GM12878 (cell line): ENCODE measurements around the gene CELSR2.

ENCODE experiments used
- PML ChIP-seq: IDR thresholded peaks from 2 replicates; pipeline ENCODE4 v1.6.1; 2012; ENCODE audit warnings: low read length, inconsistent platforms
- ZNF687 ChIP-seq: fragments of 450-650 bp; IDR thresholded peaks from 2 replicates; pipeline ENCODE4 v1.6.1; 2017; ENCODE audit warnings: mild to moderate bottlenecking, moderate library complexity
- TF ChIP-seq, protein P1 (sequence below), 3 experiments: IDR thresholded peaks in 2 of 3; conservative IDR thresholded peaks in 1 of 3; 2 replicates each; pipeline ENCODE4 v1.5.1; 2011; ENCODE audit warnings: low read depth in 3 of 3, low read length in 3 of 3, mild to moderate bottlenecking in 3 of 3, control low read depth in 2 of 3, moderate library complexity in 2 of 3, inconsistent platforms in 1 of 3, mixed read lengths in 1 of 3; ENCODE audit not compliant: control insufficient read depth in 2 of 3, insufficient read depth in 1 of 3; ENCODE audit errors: extremely low read depth in 1 of 3

DNA sequence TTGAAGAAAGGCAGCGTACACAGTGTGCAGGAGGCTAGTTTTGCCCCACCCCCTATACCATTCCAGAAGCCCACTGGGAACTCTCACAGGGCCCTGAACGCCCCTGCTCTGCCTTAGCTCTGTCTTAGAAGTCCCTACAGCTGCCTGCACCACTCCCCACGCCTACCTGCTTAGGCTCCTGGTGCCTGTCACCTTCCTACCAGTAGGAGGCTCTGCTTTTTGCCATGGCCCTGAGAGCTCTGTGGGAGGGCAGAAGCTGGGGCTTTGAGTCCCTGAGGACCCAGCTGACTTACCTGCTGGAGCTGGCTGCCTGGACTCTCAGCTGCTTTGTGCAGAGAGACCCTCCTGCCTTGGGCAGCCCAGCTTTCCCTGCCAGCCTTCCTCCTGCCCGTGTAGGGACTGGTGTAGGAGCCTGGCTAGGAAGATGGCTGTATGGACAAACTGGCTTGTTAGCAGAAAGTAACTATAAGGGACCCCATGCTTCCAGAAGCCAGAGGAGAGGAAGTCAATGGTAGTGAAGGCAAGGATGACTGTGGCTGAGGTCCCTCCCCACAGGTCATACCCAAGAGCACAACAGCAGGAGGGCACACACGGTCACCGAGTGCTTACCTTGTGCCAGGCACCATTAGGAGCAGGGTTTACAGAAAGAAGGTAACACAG lies 9.8 kb upstream of the CELSR2 start:
- TF ChIP-seq, protein P1, sequence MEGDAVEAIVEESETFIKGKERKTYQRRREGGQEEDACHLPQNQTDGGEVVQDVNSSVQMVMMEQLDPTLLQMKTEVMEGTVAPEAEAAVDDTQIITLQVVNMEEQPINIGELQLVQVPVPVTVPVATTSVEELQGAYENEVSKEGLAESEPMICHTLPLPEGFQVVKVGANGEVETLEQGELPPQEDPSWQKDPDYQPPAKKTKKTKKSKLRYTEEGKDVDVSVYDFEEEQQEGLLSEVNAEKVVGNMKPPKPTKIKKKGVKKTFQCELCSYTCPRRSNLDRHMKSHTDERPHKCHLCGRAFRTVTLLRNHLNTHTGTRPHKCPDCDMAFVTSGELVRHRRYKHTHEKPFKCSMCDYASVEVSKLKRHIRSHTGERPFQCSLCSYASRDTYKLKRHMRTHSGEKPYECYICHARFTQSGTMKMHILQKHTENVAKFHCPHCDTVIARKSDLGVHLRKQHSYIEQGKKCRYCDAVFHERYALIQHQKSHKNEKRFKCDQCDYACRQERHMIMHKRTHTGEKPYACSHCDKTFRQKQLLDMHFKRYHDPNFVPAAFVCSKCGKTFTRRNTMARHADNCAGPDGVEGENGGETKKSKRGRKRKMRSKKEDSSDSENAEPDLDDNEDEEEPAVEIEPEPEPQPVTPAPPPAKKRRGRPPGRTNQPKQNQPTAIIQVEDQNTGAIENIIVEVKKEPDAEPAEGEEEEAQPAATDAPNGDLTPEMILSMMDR (IDR thresholded peaks at IDR 0.05 in 2 of 3, conservative IDR thresholded peaks at IDR 0.05 in 1 of 3; ENCODE audit: control insufficient read depth in 2 of 3, extremely low read depth in 1 of 3, insufficient read depth in 1 of 3, low read depth in 3 of 3, low read length in 3 of 3) = peak; percentile 17 to 66 (median 47); a peak in 5 of 6 replicates
- TF ChIP-seq ZNF687 = no peak
- no peak for TF ChIP-seq PML
